Mucosa of stomach (tissue), 1 donor: ENCODE data around the gene ARF6.
"Not testable (repeated sequence)": the region's sequence is repeated elsewhere in the genome, so short reads cannot be mapped to it uniquely, and the experiment has no call there.

Experiments
- H3K27me3 ChIP-seq: one replicate; pipeline ENCODE4 v1.7.0; 2013; ENCODE audit warnings: mild to moderate bottlenecking, low read length; ENCODE audit not compliant: control insufficient read depth, insufficient read depth
- H3K36me3 ChIP-seq: one replicate; pipeline ENCODE4 v1.7.0; 2013; ENCODE audit warnings: low read length; ENCODE audit not compliant: control insufficient read depth, insufficient read depth
- H3K4me1 ChIP-seq: one replicate; pipeline ENCODE4 v1.7.0; 2013; ENCODE audit warnings: mild to moderate bottlenecking, low read length; ENCODE audit not compliant: control insufficient read depth, insufficient read depth
- H3K4me3 ChIP-seq: one replicate; pipeline ENCODE4 v1.7.0; 2013; ENCODE audit warnings: low read length
- H3K9ac ChIP-seq: one replicate; pipeline ENCODE4 v1.7.0; 2013; ENCODE audit warnings: mild to moderate bottlenecking, low read length, moderate library complexity
- H3K9me3 ChIP-seq: one replicate; pipeline ENCODE4 v1.7.0; 2013; ENCODE audit warnings: mild to moderate bottlenecking, low read length, moderate library complexity; ENCODE audit not compliant: control insufficient read depth
- donor health status: Pancreatic carcinoma.

The ARF6 gene

GRCh38 chr14:49936882-49937281, 44.0 kb downstream of the ARF6 start:
- H3K9me3 ChIP-seq, H3K9ac ChIP-seq, H3K4me1 ChIP-seq, H3K27me3 ChIP-seq, H3K36me3 ChIP-seq, H3K4me3 ChIP-seq: not testable (repeated sequence)

- not testable (repeated sequence) for H3K4me3 ChIP-seq, H3K36me3 ChIP-seq, H3K27me3 ChIP-seq, H3K4me1 ChIP-seq, H3K9me3 ChIP-seq, H3K9ac ChIP-seq
Observed at GRCh38 chr14:49939215-49939614, 46.3 kb downstream of the ARF6 start.

GRCh38 chr14:49939884-49940510, 47.1 kb downstream of the ARF6 start:
- Histone ChIP-seq H3K9ac (no peak overlapping the region), H3K36me3 (no peaks in the 10 kb centered on the region), H3K27me3 (no peaks in the 10 kb centered on the region), H3K4me3 (no peak overlapping the region), H3K9me3 (no peaks in the 10 kb centered on the region), H3K4me1 (peaks cover under 1% of the 10 kb centered on the region)

GRCh38 chr14:49940808-49941421, 48.0 kb downstream of the ARF6 start:
- Histone ChIP-seq H3K9me3 (no peaks in the 10 kb centered on the region), H3K4me3 (no peak overlapping the region), H3K9ac (no peak overlapping the region), H3K27me3 (no peaks in the 10 kb centered on the region), H3K4me1 (peaks cover 9% of the 10 kb centered on the region), H3K36me3 (no peaks in the 10 kb centered on the region)

GRCh38 chr14:49942090-49942489, 49.2 kb downstream of the ARF6 start:
- Histone ChIP-seq H3K9me3 (no peaks in the 10 kb centered on the region), H3K4me1 (peaks cover 21% of the 10 kb centered on the region), H3K27me3 (no peaks in the 10 kb centered on the region), H3K36me3 (no peaks in the 10 kb centered on the region), H3K9ac (no peak overlapping the region), H3K4me3 (no peak overlapping the region)

- H3K4me1 ChIP-seq = peaks cover 27% of the 10 kb centered on the region
- H3K4me3 ChIP-seq = no peak overlapping the region
- no peaks in the 10 kb centered on the region for H3K9me3 ChIP-seq
- no peaks in the 10 kb centered on the region for H3K27me3 ChIP-seq
- no peak overlapping the region for H3K9ac ChIP-seq
- H3K36me3 ChIP-seq = no peaks in the 10 kb centered on the region
Observed at GRCh38 chr14:49944501-49944900, 51.6 kb downstream of the ARF6 start.

GRCh38 chr14:49945448-49946319, 52.8 kb downstream of the ARF6 start:
- Histone ChIP-seq H3K9me3 (no peaks in the 10 kb centered on the region), H3K27me3 (no peaks in the 10 kb centered on the region), H3K4me1 (peaks cover 32% of the 10 kb centered on the region), H3K36me3 (no peaks in the 10 kb centered on the region), H3K4me3 (no peak overlapping the region), H3K9ac (no peak overlapping the region)
